ENCODE data around the gene PPP2R5D. TPM values are rescaled to one million over a fixed set of nuclear protein-coding genes. Genes with fewer than 3 reads are reported as not detected.

Gene PPP2R5D
- total and polyA plus RNA-seq, 2 of the 8 experiments (the other 6 are each of a cell fraction or from before 2014, with no cell fraction given): 52.1 to 55.7 TPM

GRCh38 chr6:43012364-43012763, 28.0 kb downstream of the PPP2R5D start:
- FAIRE-seq (no peak), DNase-seq (ENCODE audit: low read depth in 1 of 2, low spot score in 2 of 2) (no peak)
- no peak overlapping the region for H3K27ac ChIP-seq (ENCODE audit: low read depth, low read length)
- H4K91ac ChIP-seq (replicated peaks; ENCODE audit: insufficient read length, low read length): no peak overlapping the region
- peaks cover 0 to 8% of the 10 kb centered on the region in 2 experiments for H4K20me1 ChIP-seq (replicated peaks in 1 of 2; ENCODE audit: control insufficient read depth in 1 of 2, insufficient read depth in 2 of 2, low read length in 2 of 2)
- H3K4me3 ChIP-seq (ENCODE audit: extremely low read depth in 1 of 4, insufficient read depth in 2 of 4, low read depth in 3 of 4, low read length in 4 of 4): peak overlapping the region in 2 of 4 experiments; percentile 85 to 87; a peak in 4 of 8 replicates
- peaks cover 8% of the 10 kb centered on the region for H3K79me1 ChIP-seq (ENCODE audit: low read depth, low read length)
- POLR2A ChIA-PET (ENCODE audit: partially characterized antibody): interaction anchor here (1.0 to 27.9 kb wide), 8 partner anchors 10 to 163 kb away, joined by 3 to 584 read pairs (median 12); partner anchors contain the start of genes CNPY3, CUL7 and PEX6
- peaks cover 7% of the 10 kb centered on the region for H3K23me2 ChIP-seq (ENCODE audit: low read depth, low read length)
- no peak overlapping the region for H2AFZ ChIP-seq (ENCODE audit: low read length)
- no peak overlapping the region; a peak in 2 of 7 replicates for H3K9ac ChIP-seq (replicated peaks in 1 of 4; ENCODE audit: extremely low read depth in 1 of 4, low read depth in 3 of 4, low read length in 3 of 4)
- CTCF ChIA-PET (ENCODE audit: partially characterized antibody): interaction anchor here (0.6 to 2.1 kb wide), 13 partner anchors 8 to 1254 kb away, joined by 3 to 8 read pairs (median 3); partner anchors contain the start of gene RRP36
- no peak overlapping the region for H2BK12ac ChIP-seq (ENCODE audit: low read depth, low read length)
- peaks cover 0 to 9% (median 4%) of the 10 kb centered on the region in 4 experiments; a peak in 6 of 7 replicates for H3K4me1 ChIP-seq (replicated peaks in 1 of 4; ENCODE audit: control insufficient read depth in 3 of 4, insufficient read depth in 4 of 4, low read length in 3 of 4)
- no peak overlapping the region for H2AK5ac ChIP-seq (ENCODE audit: low read depth, low read length)
- peaks cover 3 to 42% of the 10 kb centered on the region in 2 experiments; a peak in 2 of 4 replicates for H3K79me2 ChIP-seq (ENCODE audit: control insufficient read depth in 1 of 2, insufficient read depth in 2 of 2, low read length in 2 of 2)
- no peak overlapping the region for H4K5ac ChIP-seq (ENCODE audit: insufficient read length, low read depth, low read length)
- H2BK120ac ChIP-seq (replicated peaks; ENCODE audit: low read depth, low read length): no peak overlapping the region
- H3K27me3 ChIP-seq (replicated peaks in 1 of 4; ENCODE audit: control insufficient read depth in 3 of 4, extremely low read depth in 1 of 4, insufficient read depth in 3 of 4, low read length in 3 of 4): no peaks in the 10 kb centered on the region
- no peak overlapping the region for H3K56ac ChIP-seq (replicated peaks; ENCODE audit: insufficient read length, low read depth, low read length)
- H3K4me2 ChIP-seq (ENCODE audit: insufficient read depth in 1 of 2, low read depth in 2 of 2, low read length in 2 of 2): peak overlapping the region; percentile 89 to 95; a peak in 3 of 4 replicates
- no peak overlapping the region for H2BK20ac ChIP-seq (ENCODE audit: low read length)
- no peak overlapping the region for H2BK5ac ChIP-seq (ENCODE audit: low read depth, low read length)
- no peak overlapping the region for H4K8ac ChIP-seq (ENCODE audit: extremely low read depth, insufficient read depth, low read length)
- no peak overlapping the region for H3K18ac ChIP-seq (ENCODE audit: extremely low read depth, low read length)
- H3K36me3 ChIP-seq (ENCODE audit: control insufficient read depth in 2 of 4, insufficient read depth in 4 of 4, low read length in 3 of 4): peaks cover 18 to 46% (median 36%) of the 10 kb centered on the region in 4 experiments
- TF ChIP-seq POLR2AphosphoS5 (IDR thresholded peaks at IDR 0.05; ENCODE audit: low read depth, low read length) (no peak), POLR2A (IDR thresholded peaks at IDR 0.05; ENCODE audit: control extremely low read depth in 1 of 2, low read depth in 2 of 2, low read length in 2 of 2) (0 out of 3 replicates have a peak, but pooled peaks of 1 of the 2 experiments have one; percentile 29)
- no peak overlapping the region for H3K14ac ChIP-seq (ENCODE audit: insufficient read length)
- no peak overlapping the region for H3K4ac ChIP-seq (replicated peaks; ENCODE audit: insufficient read length, low read depth, low read length)
- H2BK15ac ChIP-seq (ENCODE audit: low read length): no peak overlapping the region
- no peak overlapping the region for H3K23ac ChIP-seq (ENCODE audit: insufficient read length)
- H3K9me3 ChIP-seq (ENCODE audit: insufficient read depth in 2 of 2, low read depth in 1 of 2, low read length in 1 of 2): no peaks in the 10 kb centered on the region
- 94% methylated on average over 6 of the region's 6 CpGs; no CpG with 5 or more reads in 1 of the 2 experiments for WGBS, 2 experiments (ENCODE audit: extremely low coverage in 1 of 2, insufficient coverage in 1 of 2, insufficient read length in 1 of 2, insufficient replicate concordance in 2 of 2, low coverage in 1 of 2, low lambda C conversion rate in 2 of 2, missing lambda C conversion rate in 1 of 2)

All from H1 (cell line).